ENCODE data around the gene AGBL1.
A peak's percentile ranks its signal among the peaks of the same experiment; 100 is the strongest.

Gene AGBL1

GRCh38 chr15:86073281-86073680 lies 6.4 kb upstream of the AGBL1 start:
- no peak overlapping the region for H2AFZ ChIP-seq (ENCODE audit: low read depth, low read length)
- TF ChIP-seq EZH2 (IDR thresholded peaks at IDR 0.05; ENCODE audit: borderline replicate concordance, low read depth, low read length, severe bottlenecking), result no peak
- no peak for TF ChIP-seq CTCF (IDR thresholded peaks at IDR 0.05; ENCODE audit: borderline replicate concordance, extremely low read depth, low read length, poor library complexity, severe bottlenecking)
- H3K4me2 ChIP-seq (ENCODE audit: insufficient read depth, low read length), result no peak overlapping the region
- no peaks in the 10 kb centered on the region for H3K4me1 ChIP-seq (ENCODE audit: insufficient read depth, low read length)
- H3K27me3 ChIP-seq (ENCODE audit: insufficient read depth, low read length, poor library complexity), result no peaks in the 10 kb centered on the region
- no peaks in the 10 kb centered on the region for H3K36me3 ChIP-seq (ENCODE audit: insufficient read depth, low read length)
- DNase-seq, result no peak
- H3K79me2 ChIP-seq (ENCODE audit: insufficient read depth, low read length), result no peaks in the 10 kb centered on the region
- ATAC-seq (ENCODE audit: insufficient read depth, low read depth), result no peak
- no peak overlapping the region for H3K4me3 ChIP-seq (ENCODE audit: low read depth in 1 of 2, low read length in 2 of 2)
- H4K20me1 ChIP-seq (ENCODE audit: insufficient read depth, low read length), result no peaks in the 10 kb centered on the region
- H3K9ac ChIP-seq (ENCODE audit: low read depth, low read length), result no peak overlapping the region
- H3K9me3 ChIP-seq (ENCODE audit: insufficient read depth, low read length, severe bottlenecking), result no peaks in the 10 kb centered on the region
- no peak overlapping the region for H3K27ac ChIP-seq (ENCODE audit: low read length)

- H3K27me3 ChIP-seq (ENCODE audit: insufficient read depth, low read length, poor library complexity), result no peaks in the 10 kb centered on the region
- peaks cover 15% of the 10 kb centered on the region for H3K4me1 ChIP-seq (ENCODE audit: insufficient read depth, low read length)
- H3K4me2 ChIP-seq (ENCODE audit: insufficient read depth, low read length), result no peak overlapping the region
- H3K79me2 ChIP-seq (ENCODE audit: insufficient read depth, low read length), result no peaks in the 10 kb centered on the region
- no peaks in the 10 kb centered on the region for H4K20me1 ChIP-seq (ENCODE audit: insufficient read depth, low read length)
- H3K27ac ChIP-seq (ENCODE audit: low read length), result no peak overlapping the region
- no peak for DNase-seq
- no peaks in the 10 kb centered on the region for H3K36me3 ChIP-seq (ENCODE audit: insufficient read depth, low read length)
- H2AFZ ChIP-seq (ENCODE audit: low read depth, low read length), result no peak overlapping the region
- no peak for ATAC-seq (ENCODE audit: insufficient read depth, low read depth)
- H3K9me3 ChIP-seq (ENCODE audit: insufficient read depth, low read length, severe bottlenecking), result no peaks in the 10 kb centered on the region
- TF ChIP-seq CTCF (IDR thresholded peaks at IDR 0.05; ENCODE audit: borderline replicate concordance, extremely low read depth, low read length, poor library complexity, severe bottlenecking), result no peak
- no peak for TF ChIP-seq EZH2 (IDR thresholded peaks at IDR 0.05; ENCODE audit: borderline replicate concordance, low read depth, low read length, severe bottlenecking)
- no peak overlapping the region for H3K4me3 ChIP-seq (ENCODE audit: low read depth in 1 of 2, low read length in 2 of 2)
- H3K9ac ChIP-seq (ENCODE audit: low read depth, low read length), result no peak overlapping the region
Measured at GRCh38 chr15:86076468-86076867, 3.2 kb upstream of the AGBL1 start.

GRCh38 chr15:86077070-86077469 lies 2.6 kb upstream of the AGBL1 start:
- DNase-seq, result no peak
- H2AFZ ChIP-seq (ENCODE audit: low read depth, low read length), result no peak overlapping the region
- H3K9ac ChIP-seq (ENCODE audit: low read depth, low read length), result no peak overlapping the region
- no peaks in the 10 kb centered on the region for H3K9me3 ChIP-seq (ENCODE audit: insufficient read depth, low read length, severe bottlenecking)
- no peak overlapping the region for H3K27ac ChIP-seq (ENCODE audit: low read length)
- H3K4me1 ChIP-seq (ENCODE audit: insufficient read depth, low read length), result peaks cover 21% of the 10 kb centered on the region
- H3K4me3 ChIP-seq (ENCODE audit: low read depth in 1 of 2, low read length in 2 of 2), result no peak overlapping the region
- no peaks in the 10 kb centered on the region for H3K36me3 ChIP-seq (ENCODE audit: insufficient read depth, low read length)
- H3K27me3 ChIP-seq (ENCODE audit: insufficient read depth, low read length, poor library complexity), result no peaks in the 10 kb centered on the region
- no peak overlapping the region for H3K4me2 ChIP-seq (ENCODE audit: insufficient read depth, low read length)
- no peaks in the 10 kb centered on the region for H3K79me2 ChIP-seq (ENCODE audit: insufficient read depth, low read length)
- TF ChIP-seq CTCF (IDR thresholded peaks at IDR 0.05; ENCODE audit: borderline replicate concordance, extremely low read depth, low read length, poor library complexity, severe bottlenecking), result no peak
- TF ChIP-seq EZH2 (IDR thresholded peaks at IDR 0.05; ENCODE audit: borderline replicate concordance, low read depth, low read length, severe bottlenecking), result no peak
- no peak for ATAC-seq (ENCODE audit: insufficient read depth, low read depth)
- H4K20me1 ChIP-seq (ENCODE audit: insufficient read depth, low read length), result no peaks in the 10 kb centered on the region

- H4K20me1 ChIP-seq (ENCODE audit: insufficient read depth, low read length), result no peaks in the 10 kb centered on the region
- DNase-seq (no peak), ATAC-seq (ENCODE audit: insufficient read depth, low read depth) (no peak)
- no peaks in the 10 kb centered on the region for H3K9me3 ChIP-seq (ENCODE audit: insufficient read depth, low read length, severe bottlenecking)
- no peaks in the 10 kb centered on the region for H3K27me3 ChIP-seq (ENCODE audit: insufficient read depth, low read length, poor library complexity)
- H3K9ac ChIP-seq (ENCODE audit: low read depth, low read length), result no peak overlapping the region
- no peak overlapping the region for H3K4me2 ChIP-seq (ENCODE audit: insufficient read depth, low read length)
- H3K36me3 ChIP-seq (ENCODE audit: insufficient read depth, low read length), result no peaks in the 10 kb centered on the region
- H3K79me2 ChIP-seq (ENCODE audit: insufficient read depth, low read length), result no peaks in the 10 kb centered on the region
- H2AFZ ChIP-seq (ENCODE audit: low read depth, low read length), result no peak overlapping the region
- H3K4me3 ChIP-seq (ENCODE audit: low read depth in 1 of 2, low read length in 2 of 2), result no peak overlapping the region
- H3K27ac ChIP-seq (ENCODE audit: low read length), result peak overlapping the region; percentile 39; the same call in 1 of the 2 replicates
- TF ChIP-seq EZH2 (IDR thresholded peaks at IDR 0.05; ENCODE audit: borderline replicate concordance, low read depth, low read length, severe bottlenecking) (no peak), CTCF (IDR thresholded peaks at IDR 0.05; ENCODE audit: borderline replicate concordance, extremely low read depth, low read length, poor library complexity, severe bottlenecking) (no peak)
- peaks cover 53% of the 10 kb centered on the region for H3K4me1 ChIP-seq (ENCODE audit: insufficient read depth, low read length)
Measured at GRCh38 chr15:86080302-86080701, 631 bp downstream of the AGBL1 start.

Measured in DND-41 (cell line).